ENCODE measurements around the gene JUND. TPM values are rescaled to one million over a fixed set of nuclear protein-coding genes. Genes with fewer than 3 reads are reported as not detected.

JUND gene
- total and polyA plus RNA-seq, 8 donors = 78.6 to 1,659 (median 323) TPM

DNA sequence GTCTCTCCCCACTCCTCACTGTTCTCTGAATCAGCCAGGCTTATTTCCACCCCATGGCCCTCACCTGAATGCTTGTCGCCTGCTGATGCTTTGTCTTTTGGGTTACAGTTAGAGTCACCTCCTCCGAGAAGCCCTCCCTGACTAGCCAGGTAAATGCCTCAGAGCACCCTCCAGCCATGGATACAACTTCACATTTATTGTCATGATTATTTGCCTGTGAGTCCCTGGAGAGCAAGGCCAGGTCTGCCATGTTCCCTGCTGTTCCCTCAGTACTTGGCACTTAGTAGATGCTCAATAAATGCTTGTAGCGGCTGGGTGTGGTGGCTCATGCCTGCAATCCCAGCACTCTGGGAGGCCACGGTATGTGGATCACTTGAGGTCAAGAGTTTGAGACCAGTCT is 51.5 kb downstream of the JUND start:
- H3K4me1 ChIP-seq = peaks cover 2 to 26% (median 19%) of the 10 kb centered on the region in 4 donors
- peaks cover 17 to 99% (median 67%) of the 10 kb centered on the region in 3 donors for H3K27me3 ChIP-seq
- no peak overlapping the region for H3K4me3 ChIP-seq
- DNase-seq = no peak
- intact Hi-C loops (cut with DNase I; ENCODE audit: low total_unique reads) = no loop called here
- no peaks in the 10 kb centered on the region for H3K36me3 ChIP-seq
- 81 to 91% (median 83%) methylated on average over 4 of the region's 4 CpGs for WGBS, 5 donors
- H3K27ac ChIP-seq = no peak overlapping the region
- TF ChIP-seq POLR2A (IDR thresholded peaks at IDR 0.05) (no peak), POLR2AphosphoS5 (IDR thresholded peaks at IDR 0.05) (no peak), EP300 (IDR thresholded peaks at IDR 0.05) (no peak)
- TF ChIP-seq, protein P1, sequence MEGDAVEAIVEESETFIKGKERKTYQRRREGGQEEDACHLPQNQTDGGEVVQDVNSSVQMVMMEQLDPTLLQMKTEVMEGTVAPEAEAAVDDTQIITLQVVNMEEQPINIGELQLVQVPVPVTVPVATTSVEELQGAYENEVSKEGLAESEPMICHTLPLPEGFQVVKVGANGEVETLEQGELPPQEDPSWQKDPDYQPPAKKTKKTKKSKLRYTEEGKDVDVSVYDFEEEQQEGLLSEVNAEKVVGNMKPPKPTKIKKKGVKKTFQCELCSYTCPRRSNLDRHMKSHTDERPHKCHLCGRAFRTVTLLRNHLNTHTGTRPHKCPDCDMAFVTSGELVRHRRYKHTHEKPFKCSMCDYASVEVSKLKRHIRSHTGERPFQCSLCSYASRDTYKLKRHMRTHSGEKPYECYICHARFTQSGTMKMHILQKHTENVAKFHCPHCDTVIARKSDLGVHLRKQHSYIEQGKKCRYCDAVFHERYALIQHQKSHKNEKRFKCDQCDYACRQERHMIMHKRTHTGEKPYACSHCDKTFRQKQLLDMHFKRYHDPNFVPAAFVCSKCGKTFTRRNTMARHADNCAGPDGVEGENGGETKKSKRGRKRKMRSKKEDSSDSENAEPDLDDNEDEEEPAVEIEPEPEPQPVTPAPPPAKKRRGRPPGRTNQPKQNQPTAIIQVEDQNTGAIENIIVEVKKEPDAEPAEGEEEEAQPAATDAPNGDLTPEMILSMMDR (IDR thresholded peaks at IDR 0.05) = no peak
- peaks cover 4 to 13% (median 13%) of the 10 kb centered on the region in 4 donors for H3K9me3 ChIP-seq

Small RNAs within 50 kb of the gene (small RNA-seq; reads per million reads assigned to genes)
- gene MIR3188 = 0 to 0.53 (median 0.08) reads per million in 4 donors
- gene RPL39P38 = 0 reads per million in 4 donors

Other genes with a start within 250 kb of the JUND start
- gene IL12RB1, start 194.7 kb downstream of the JUND start, total RNA-seq = 1 to 10 TPM in 1 of 5 donors, under 1 TPM in 1, not detected in 3; 0.18 to 9.3 TPM
- under 1 TPM in 2 of 3 donors, not detected in 1; 0.68 to 0.87 TPM for gene IL12RB1, start 194.7 kb downstream of the JUND start, polyA plus RNA-seq
- gene MAST3, start 183.8 kb downstream of the JUND start, total RNA-seq = 10 to 100 TPM in 3 of 5 donors, 1 to 10 TPM in 2; 1.7 to 29.0 (median 10.7) TPM
- 1 to 10 TPM; 1.8 to 4.0 (median 1.9) TPM for gene MAST3, start 183.8 kb downstream of the JUND start, polyA plus RNA-seq
- 100 to 1,000 TPM in 1 of 5 donors, 10 to 100 TPM in 3, 1 to 10 TPM in 1; 6.6 to 490 (median 22.2) TPM for gene PIK3R2, start 128.5 kb downstream of the JUND start, total RNA-seq
- 1 to 10 TPM; 2.0 to 5.5 (median 2.6) TPM for gene PIK3R2, start 128.5 kb downstream of the JUND start, polyA plus RNA-seq
- gene IFI30, start 107.8 kb downstream of the JUND start, total RNA-seq = 100 to 1,000 TPM in 1 of 5 donors, 10 to 100 TPM in 3, not detected in 1; 37.3 to 199 (median 43.9) TPM
- 100 to 1,000 TPM in 1 of 3 donors, 10 to 100 TPM in 2; 53.2 to 103 (median 82.9) TPM for gene IFI30, start 107.8 kb downstream of the JUND start, polyA plus RNA-seq
- 100 to 1,000 TPM in 1 of 5 donors, 10 to 100 TPM in 2, 1 to 10 TPM in 2; 5.9 to 200 (median 13.0) TPM for gene MPV17L2, start 88.4 kb downstream of the JUND start, total RNA-seq
- gene MPV17L2, start 88.4 kb downstream of the JUND start, polyA plus RNA-seq = 10 to 100 TPM; 11.6 to 15.4 (median 13.3) TPM
- gene RAB3A, start 77.6 kb downstream of the JUND start, total RNA-seq = 1 to 10 TPM in 3 of 5 donors, under 1 TPM in 1, not detected in 1; 0.87 to 2.2 (median 1.7) TPM
- gene RAB3A, start 77.6 kb downstream of the JUND start, polyA plus RNA-seq = 1 to 10 TPM; 1.4 to 2.2 (median 2.0) TPM
- 10 to 100 TPM in 3 of 5 donors, 1 to 10 TPM in 1, under 1 TPM in 1; 0.87 to 25.4 (median 11.4) TPM for gene PDE4C, start 55.2 kb downstream of the JUND start, total RNA-seq
- under 1 TPM in 1 of 3 donors, not detected in 2; 0.95 TPM for gene PDE4C, start 55.2 kb downstream of the JUND start, polyA plus RNA-seq
- 10 to 100 TPM in 1 of 5 donors, 1 to 10 TPM in 3, not detected in 1; 2.4 to 35.7 (median 4.0) TPM for gene IQCN, start 7.2 kb downstream of the JUND start, total RNA-seq
- 1 to 10 TPM; 1.4 to 2.7 (median 2.6) TPM for gene IQCN, start 7.2 kb downstream of the JUND start, polyA plus RNA-seq
- gene LSM4, start 41.5 kb upstream of the JUND start, total RNA-seq = 100 to 1,000 TPM in 2 of 5 donors, 10 to 100 TPM in 3; 24.1 to 185 (median 98.6) TPM
- 100 to 1,000 TPM; 114 to 181 (median 173) TPM for gene LSM4, start 41.5 kb upstream of the JUND start, polyA plus RNA-seq
- gene PGPEP1, start 59.0 kb upstream of the JUND start, total RNA-seq = 10 to 100 TPM in 4 of 5 donors, 1 to 10 TPM in 1; 8.0 to 58.9 (median 22.9) TPM
- 10 to 100 TPM in 2 of 3 donors, 1 to 10 TPM in 1; 8.4 to 40.0 (median 31.8) TPM for gene PGPEP1, start 59.0 kb upstream of the JUND start, polyA plus RNA-seq
- gene GDF15, start 104.5 kb upstream of the JUND start, total RNA-seq = 100 to 1,000 TPM in 1 of 5 donors, 10 to 100 TPM in 4; 17.3 to 102 (median 46.9) TPM
- 100 to 1,000 TPM in 1 of 3 donors, 10 to 100 TPM in 2; 14.2 to 134 (median 44.5) TPM for gene GDF15, start 104.5 kb upstream of the JUND start, polyA plus RNA-seq
- gene LRRC25, start 116.0 kb upstream of the JUND start, total RNA-seq = 10 to 100 TPM in 1 of 5 donors, 1 to 10 TPM in 2, not detected in 2; 2.9 to 11.2 (median 7.2) TPM
- 1 to 10 TPM in 2 of 3 donors, under 1 TPM in 1; 0.98 to 2.4 (median 1.7) TPM for gene LRRC25, start 116.0 kb upstream of the JUND start, polyA plus RNA-seq
- gene SSBP4, start 137.8 kb upstream of the JUND start, total RNA-seq = 100 to 1,000 TPM in 1 of 5 donors, 10 to 100 TPM in 4; 22.8 to 253 (median 39.7) TPM
- 10 to 100 TPM; 49.9 to 77.6 (median 54.4) TPM for gene SSBP4, start 137.8 kb upstream of the JUND start, polyA plus RNA-seq
- gene ISYNA1, start 156.5 kb upstream of the JUND start, total RNA-seq = 10 to 100 TPM in 4 of 5 donors, 1 to 10 TPM in 1; 7.8 to 47.3 (median 15.8) TPM
- gene ISYNA1, start 156.5 kb upstream of the JUND start, polyA plus RNA-seq = 10 to 100 TPM in 2 of 3 donors, 1 to 10 TPM in 1; 9.5 to 39.7 (median 15.0) TPM
- 10 to 100 TPM in 3 of 5 donors, 1 to 10 TPM in 2; 8.0 to 88.7 (median 13.5) TPM for gene ELL, start 240.4 kb upstream of the JUND start, total RNA-seq
- 10 to 100 TPM in 1 of 3 donors, 1 to 10 TPM in 2; 4.1 to 12.7 (median 8.1) TPM for gene ELL, start 240.4 kb upstream of the JUND start, polyA plus RNA-seq

All from stomach (tissue), 9 donors.